Putamen (tissue), 1 donor: ENCODE measurements around the gene GJC1.
"Not testable (repeated sequence)": the region's sequence is repeated elsewhere in the genome, so short reads cannot be mapped to it uniquely, and the experiment has no call there.

Experiments
- DNase-seq: peaks from one replicate; pipeline ENCODE4 v3.0.0-alpha.2; 2016; ENCODE audit warnings: low spot score

Gene GJC1

DNA sequence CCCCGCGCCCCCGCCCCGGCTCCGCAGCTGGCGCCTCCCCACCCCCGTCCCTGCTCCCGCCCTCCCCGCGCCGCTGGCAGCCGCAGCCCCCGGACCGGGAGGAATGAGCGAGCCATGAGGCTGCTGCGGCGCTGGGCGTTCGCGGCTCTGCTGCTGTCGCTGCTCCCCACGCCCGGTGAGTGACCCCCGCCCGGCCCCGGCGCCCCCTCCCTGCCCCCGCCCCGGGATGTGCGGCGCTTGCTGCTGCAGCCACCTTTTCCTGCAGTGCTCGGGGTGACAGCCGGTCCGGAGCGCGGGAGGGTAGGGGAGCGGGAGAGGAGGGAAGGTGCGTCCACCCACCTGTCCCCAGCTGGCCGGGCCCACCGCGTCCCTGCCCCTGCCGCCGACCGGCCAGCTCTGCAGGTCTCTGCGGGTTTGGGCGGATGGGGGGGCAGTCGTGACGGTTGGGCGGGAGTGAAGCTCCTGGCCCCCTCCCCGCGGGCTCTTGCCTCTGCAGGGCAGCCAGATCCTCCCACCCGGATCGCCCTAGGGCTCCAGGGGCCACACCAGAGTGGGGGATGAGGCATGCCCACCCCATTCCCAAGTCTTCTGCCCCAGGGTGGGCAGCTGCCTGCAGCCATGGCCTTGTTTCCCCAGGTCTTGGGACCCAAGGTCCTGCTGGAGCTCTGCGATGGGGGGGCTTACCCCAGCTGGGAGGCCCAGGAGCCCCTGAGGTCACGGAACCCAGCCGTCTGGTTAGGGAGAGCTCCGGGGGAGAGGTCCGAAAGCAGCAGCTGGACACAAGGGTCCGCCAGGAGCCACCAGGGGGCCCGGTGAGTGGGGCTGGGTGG lies 70.8 kb downstream of the GJC1 start:
- DNase-seq = no peak

DNA sequence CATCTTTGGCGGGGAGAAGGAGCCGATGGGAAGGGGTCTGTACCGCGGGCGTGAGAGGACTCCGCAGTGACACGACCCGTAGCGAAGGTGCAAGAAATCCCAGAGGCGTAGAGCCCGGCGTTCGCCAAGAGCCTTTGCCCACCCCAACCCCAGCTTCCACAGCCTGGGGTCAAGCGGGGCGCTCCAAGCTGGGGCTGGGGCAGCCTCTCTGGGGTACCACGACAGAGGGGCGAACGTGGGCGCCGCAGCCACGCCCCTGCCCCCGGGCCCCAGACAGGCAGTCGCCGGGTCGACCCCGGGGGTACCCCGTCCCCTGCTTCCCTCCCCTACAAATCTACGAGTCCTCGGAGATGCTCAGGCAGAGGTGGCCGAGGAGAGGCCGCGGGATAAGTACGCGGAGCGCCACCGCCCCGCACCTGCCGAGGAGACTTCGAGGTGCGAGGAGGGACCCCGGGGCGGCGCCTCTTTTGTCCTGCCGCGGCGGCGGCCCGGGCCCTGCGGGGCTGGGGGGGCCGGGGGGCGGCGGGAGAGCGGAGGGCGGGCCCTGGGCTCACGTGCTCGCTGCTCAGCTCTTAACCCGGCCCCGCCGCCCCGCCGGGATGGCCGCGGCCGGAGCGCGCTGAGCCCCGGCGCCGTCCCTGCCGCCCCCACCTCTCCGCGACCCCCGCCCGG lies 71.5 kb downstream of the GJC1 start, which contains the start of gene ADAM11:
TSS of gene ADAM11 (plus strand) at position 575 of the 672 bp plus-strand sequence. CDS start 212 bp downstream, outside the sequence.
- DNase-seq = no peak

DNA sequence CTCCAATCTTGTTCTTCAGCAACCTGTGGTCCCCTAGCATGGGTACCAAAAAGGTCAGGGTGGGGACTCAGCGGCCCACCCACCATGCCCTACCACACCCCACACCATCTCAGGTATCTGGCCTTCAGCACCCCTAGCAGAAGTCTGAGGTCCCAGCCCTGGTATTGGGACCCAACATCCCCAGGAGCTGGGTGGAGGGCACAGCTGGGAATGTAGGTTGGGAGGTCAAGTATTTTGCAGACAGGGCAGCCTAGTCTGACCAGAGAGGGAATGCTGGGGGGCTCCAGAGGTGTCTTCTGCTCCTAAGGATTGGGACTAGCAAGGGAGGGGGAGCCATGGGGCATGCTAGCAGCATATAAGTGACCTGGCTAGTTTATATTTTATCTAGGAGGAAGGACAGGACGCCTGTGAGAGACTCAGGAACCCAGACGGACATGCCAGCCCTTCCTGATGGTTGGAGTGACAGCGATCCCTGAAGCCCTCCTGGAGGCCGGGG lies 72.1 kb downstream of the GJC1 start:
- DNase-seq = no peak

DNA sequence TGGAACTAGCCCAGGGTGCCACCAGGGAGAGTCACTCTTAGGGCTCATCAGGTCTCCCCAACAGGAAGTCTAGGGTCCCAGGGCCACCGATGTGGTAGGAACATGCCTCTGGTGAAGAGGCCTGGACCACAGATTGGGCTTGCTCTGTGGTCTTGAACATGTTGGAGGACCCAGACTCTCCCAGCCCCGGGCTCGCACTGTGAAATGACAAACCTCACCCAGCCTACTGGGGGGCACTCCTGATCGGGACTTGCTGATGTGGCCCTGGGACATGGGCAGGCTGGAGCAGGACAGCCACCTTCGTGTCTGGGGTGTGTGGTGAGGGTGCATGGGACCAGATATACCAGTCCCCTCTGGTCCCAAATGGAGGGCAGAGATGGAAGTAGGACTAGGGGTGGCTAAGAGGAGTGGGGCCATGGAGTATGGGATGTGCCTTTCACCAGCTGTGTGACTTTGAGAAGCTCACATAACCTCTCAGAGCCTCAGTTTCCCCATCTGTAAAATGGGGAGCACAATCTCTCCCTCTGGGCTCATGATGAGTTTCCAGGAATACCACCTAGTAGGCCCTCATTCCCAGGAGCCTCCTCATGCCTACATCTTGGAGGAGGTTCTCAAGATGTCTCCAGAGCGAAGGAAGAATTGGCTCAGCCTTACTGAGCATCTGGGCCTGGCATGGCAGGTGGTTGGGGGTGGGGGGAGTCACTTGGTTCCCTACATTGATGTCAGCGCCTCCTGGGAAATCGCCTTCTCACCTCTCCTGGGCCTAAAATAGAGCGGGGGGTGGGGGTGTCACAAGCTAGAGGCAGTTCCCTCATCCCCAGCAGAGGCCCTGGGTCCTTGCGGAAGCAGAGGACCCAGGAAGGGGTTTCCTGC lies 72.8 kb downstream of the GJC1 start:
- DNase-seq = no peak

DNA sequence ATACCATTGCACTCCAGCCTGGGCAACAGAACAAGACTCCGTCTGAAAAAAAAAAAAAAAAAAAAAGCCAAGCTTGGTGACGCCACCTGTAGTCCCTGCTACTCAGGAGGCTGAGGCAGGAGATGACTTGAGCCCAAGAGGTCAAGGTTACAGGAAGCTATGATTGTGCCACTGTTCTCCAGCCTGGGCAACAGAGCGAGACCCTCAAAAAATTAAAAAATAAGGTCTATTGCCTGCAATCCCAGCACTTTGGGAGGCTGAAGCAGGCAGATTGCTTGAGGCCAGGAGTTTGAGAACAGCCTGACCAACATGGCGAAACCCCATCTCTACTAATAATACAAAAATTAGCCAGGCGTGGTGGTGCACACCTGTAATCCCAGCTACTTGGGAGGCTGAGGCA lies 74.9 kb downstream of the GJC1 start:
- not testable (repeated sequence) for DNase-seq

DNA sequence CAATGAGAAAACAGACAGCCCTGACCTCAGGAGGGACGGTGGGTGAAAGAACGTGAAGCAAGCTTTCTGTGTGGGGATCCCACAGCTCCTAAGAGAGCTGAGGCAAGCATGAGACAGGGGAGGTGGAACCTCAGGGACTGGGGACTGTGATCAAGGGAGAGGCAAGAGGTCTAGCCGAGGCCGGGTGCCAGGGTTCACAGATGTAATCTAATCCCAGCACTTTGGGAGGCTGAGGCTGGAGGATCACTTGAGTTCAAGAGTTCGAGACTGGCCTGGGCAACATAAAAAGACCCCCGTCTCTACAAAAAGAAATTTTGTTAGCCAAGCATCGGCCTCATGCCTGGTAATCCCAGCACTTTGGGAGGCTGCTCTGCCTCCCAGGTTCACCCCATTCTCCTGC lies 75.8 kb downstream of the GJC1 start:
- no peak for DNase-seq

DNA sequence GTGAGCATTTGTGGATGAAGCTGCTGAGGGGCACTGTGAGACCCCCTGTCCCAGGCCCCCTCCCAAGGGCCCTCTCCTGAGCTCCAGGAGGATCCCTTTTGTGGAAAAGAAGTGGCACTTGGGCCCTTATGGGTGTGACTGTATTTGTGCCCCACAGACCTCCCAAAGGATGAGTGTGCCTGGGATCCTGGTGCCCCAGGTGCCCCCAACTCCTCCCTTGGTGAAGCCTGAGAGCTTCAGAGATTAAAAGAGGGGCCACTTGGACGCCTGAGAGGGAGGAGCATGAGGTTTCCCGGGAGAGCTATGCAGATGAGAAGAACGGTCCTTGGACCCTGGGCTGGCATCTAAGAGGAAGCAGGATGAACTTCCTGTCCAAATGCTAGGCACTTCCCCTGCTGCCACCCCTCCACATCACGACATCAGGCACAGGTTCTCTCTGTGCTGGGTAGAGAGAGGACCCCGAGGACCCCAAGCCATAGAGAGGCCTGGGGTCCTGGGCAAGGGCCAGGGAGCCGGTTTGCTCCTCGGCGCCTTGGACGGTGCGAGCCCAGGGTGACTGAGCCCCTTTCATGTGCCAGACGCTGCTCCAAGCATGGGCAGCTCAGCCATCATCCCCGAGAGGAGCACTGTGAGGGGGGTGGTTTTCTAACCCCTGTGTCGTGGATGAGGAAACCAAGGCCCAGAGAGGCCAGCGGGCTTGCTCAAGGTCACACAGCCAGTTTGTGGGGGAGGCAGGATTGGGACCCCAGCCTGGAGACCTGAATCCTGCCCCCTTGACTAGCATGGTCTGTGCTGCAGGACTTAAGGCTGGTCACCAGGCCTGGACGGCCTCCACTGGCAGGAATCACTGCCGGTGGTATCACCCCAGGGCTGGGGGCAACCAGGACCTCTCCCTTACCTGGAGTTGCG lies 76.9 kb downstream of the GJC1 start:
- no peak for DNase-seq

DNA sequence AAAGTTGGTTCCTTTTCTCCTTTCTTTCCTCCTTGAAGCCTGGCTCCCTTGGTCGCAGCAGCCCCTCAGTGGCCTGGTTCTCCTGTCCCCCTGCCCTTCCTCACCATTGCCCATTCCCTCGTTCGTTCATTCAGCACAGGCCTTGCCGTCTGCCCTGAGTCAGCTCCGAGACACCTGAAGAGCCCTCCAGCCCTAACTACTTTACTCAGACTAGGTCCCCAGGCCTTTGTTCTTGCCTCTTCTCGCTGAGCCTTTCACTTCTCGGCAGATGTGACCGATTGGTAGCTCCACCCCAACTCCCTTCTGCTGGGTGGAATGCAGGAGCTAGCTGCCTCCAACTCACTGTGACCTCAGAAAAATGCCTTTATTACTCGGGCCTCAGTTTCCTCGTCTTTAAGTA lies 78.3 kb downstream of the GJC1 start:
- DNase-seq = no peak

DNA sequence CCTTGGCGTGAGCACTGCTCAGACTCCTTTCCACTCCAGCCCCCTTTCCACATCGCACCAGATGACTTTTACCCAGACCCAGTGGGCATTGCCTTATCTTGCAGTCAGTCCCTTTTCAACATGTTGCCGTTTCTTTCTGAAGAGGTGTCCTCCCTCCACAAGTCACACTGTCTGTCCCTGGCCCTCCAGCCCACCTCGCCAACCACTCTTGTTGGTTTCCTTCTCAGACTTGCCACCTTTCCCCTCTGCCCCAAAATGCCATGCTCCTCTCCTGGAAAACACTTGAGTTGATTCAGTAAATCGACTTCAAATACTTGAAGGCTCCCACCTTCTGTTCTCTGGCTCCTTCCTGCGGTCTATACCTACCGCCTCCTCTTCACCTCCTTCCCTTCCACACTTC lies 78.8 kb downstream of the GJC1 start:
- no peak for DNase-seq

DNA sequence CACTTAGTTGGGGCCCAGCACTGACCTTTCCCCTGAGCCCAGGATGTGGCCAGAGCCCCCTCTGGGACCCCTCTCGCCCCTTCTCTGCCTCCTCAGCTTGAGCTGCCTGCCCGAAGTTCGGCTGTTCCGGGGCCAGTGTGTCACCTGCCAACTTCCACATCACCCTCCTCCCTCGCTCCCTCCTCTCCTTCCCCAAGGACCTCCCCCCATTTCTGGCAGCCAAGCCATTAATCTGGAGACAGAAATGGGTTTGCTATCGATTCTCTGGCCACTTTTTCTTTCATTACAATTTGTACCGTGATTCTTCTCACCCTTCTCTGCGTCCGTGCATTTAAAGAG lies 80.1 kb downstream of the GJC1 start:
- no peak for DNase-seq

DNA sequence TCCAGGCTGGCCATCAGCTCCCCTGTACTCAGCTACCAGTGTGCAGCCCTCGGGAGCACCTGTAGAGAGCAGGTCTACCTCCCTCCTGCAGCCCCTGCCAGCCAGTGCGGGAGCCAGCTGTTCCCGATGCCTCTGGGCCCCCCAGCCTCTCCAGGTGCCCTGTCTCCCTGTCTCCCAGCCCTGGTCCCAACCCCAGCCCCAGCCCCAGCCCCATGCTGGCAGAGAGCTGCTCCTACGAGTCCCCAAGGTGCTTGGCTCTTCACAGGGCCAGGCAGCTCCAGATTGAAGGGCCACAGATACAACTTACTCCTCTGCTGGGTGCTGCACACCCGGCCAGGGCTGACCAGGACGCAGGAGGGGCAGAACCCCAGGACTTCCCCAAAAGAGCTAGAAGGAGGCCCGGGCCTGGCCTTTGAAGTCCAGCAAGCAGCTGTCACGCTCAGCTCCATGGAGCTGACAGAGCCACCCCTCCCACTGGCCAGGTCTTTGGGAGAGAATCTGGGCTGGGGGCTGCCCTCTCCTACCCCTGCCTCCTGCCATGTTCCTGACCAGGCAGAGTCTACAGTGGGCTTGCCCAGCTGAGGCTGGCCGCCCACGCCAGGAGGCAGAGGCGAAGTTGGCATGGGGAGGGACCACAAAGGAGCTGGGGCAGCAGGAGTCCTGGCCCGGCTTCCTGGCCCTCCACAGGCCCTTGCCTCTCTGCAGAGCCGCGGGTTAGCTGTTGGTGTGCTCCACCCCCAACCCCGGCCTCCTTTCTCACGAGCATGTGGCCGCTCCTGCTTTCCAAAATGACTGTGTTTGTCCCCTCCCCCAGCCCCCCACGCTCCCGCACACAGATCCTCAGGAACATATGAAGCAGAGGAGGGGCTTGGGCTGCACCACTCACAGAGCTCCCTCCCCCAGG lies 80.8 kb downstream of the GJC1 start:
- no peak for DNase-seq
